Pericardium fibroblast (primary cell): ENCODE data around the gene ICOS. TPM values are rescaled to one million over a fixed set of nuclear protein-coding genes. Genes with fewer than 3 reads are reported as not detected.

Source experiments
- total RNA-seq: library from RNA; depleted of rRNA; stranded (reverse); fragments of >200 nt; gene quantifications from 2 replicates; pipeline ENCODE4 v1.2.3, GENCODE V29; 2015

The ICOS gene
- not detected in 2 replicates for total RNA-seq

GRCh38 chr2:203936535-203936934 is at the start of gene ICOS:
TSS of gene ICOS (plus strand) at chr2:203936763. CDS start at chr2:203936815, 52 bp downstream.

Other genes with a start within 250 kb of the ICOS start
- gene CD28, start 230.1 kb upstream of the ICOS start, total RNA-seq = 0.12 TPM in 1 of 2 replicates, not detected in the other
- gene CTLA4, start 69.0 kb upstream of the ICOS start, total RNA-seq = not detected in 2 replicates